Subcutaneous abdominal adipose tissue (tissue), 5 donors: ENCODE measurements around the gene DHRS1.

ENCODE experiments used
- H3K27ac ChIP-seq: one replicate; pipeline ENCODE4 v1.7.0; 2013; ENCODE audit warnings: low read depth, mild to moderate bottlenecking, inconsistent platforms, low read length, moderate library complexity
- H3K27me3 ChIP-seq, 5 donors: one replicate each; pipeline ENCODE4 v1.7.0; 2013; ENCODE audit warnings: low read length in 5 of 5, inconsistent platforms in 1 of 5; ENCODE audit not compliant: control insufficient read depth in 5 of 5, insufficient read depth in 4 of 5
- H3K36me3 ChIP-seq, 5 donors: one replicate each; pipeline ENCODE4 v1.7.0; 2013; ENCODE audit warnings: low read length in 5 of 5; ENCODE audit not compliant: control insufficient read depth in 5 of 5, insufficient read depth in 5 of 5
- H3K4me1 ChIP-seq, 5 donors: one replicate each; pipeline ENCODE4 v1.7.0; 2013; ENCODE audit warnings: low read length in 5 of 5, mild to moderate bottlenecking in 3 of 5, moderate library complexity in 1 of 5; ENCODE audit not compliant: control insufficient read depth in 5 of 5, insufficient read depth in 5 of 5
- H3K4me3 ChIP-seq, 5 donors: one replicate each; pipeline ENCODE4 v1.7.0; 2013; ENCODE audit warnings: low read length in 5 of 5, low read depth in 1 of 5
- H3K9ac ChIP-seq, 5 donors: one replicate each; pipeline ENCODE4 v1.7.0; 2013; ENCODE audit warnings: low read length in 5 of 5, mild to moderate bottlenecking in 4 of 5, moderate library complexity in 3 of 5
- H3K9me3 ChIP-seq, 5 donors: one replicate each; pipeline ENCODE4 v1.7.0; 2013; ENCODE audit warnings: low read length in 5 of 5; ENCODE audit not compliant: control insufficient read depth in 5 of 5
- donor health status: healthy.
- donor health status: healthy.
- donor health status: healthy.
- donor health status: healthy.
- donor health status: healthy.

DHRS1 gene

DNA sequence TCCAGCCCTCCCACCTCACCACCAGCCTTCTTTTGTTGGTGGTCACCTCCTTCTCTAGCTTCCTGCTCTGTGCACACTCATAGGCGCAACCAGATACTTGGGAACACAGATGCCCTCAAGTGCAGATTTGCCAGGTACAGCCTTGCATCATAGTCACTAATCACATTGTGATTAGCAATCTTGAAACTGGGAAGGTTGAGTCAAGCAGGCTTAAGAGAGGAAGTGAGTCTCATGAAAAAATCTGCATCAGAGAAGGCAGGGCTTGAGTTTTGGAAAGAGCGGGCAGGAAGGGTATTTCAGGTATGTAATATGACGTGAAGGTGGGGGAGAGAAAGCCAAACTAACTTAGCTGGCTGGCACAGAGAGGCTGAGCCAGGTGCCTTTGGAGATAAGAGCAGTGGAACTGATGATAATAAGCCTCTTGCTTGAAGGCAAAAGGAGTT lies 25.5 kb downstream of the DHRS1 start:
- H3K4me3 ChIP-seq, result no peak overlapping the region
- H3K36me3 ChIP-seq, result peaks cover 0 to 10% (median 7%) of the 10 kb centered on the region in 5 donors
- no peaks in the 10 kb centered on the region for H3K27me3 ChIP-seq
- peaks cover 4 to 71% (median 67%) of the 10 kb centered on the region in 5 donors for H3K4me1 ChIP-seq
- no peaks in the 10 kb centered on the region for H3K9me3 ChIP-seq
- no peak overlapping the region for H3K9ac ChIP-seq
- H3K27ac ChIP-seq, result peak overlapping the region; percentile 64

DNA sequence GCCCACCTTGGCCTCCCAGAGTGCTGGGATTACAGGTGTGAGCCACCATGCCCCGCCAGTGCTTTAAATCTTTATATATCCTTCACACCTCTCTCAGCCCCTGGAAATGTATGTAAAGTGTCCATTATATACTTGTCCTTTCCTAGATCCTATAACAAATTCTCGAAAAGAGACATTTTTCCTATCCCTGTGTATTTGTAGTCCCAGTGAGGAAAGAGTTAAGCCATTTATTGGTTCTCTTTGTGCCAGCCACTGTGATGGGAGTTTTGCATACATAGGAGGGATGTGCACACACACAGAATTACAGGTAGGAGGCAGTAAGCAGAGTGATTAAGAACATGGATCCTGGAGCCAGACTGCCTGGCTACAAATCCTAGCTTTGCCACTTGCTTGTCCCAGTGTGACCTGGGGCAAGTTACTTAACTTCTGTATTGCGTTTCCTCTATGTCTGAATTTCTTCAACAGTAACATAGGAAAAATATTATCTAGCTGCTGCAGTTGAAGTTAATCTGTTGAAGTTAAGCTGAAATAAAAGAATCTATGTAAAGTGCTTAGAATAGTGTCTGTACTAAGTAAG lies 26.1 kb downstream of the DHRS1 start:
- Histone ChIP-seq H3K9me3 (no peaks in the 10 kb centered on the region), H3K36me3 (peaks cover 0 to 16% (median 11%) of the 10 kb centered on the region in 5 donors), H3K4me1 (peaks cover 4 to 65% (median 61%) of the 10 kb centered on the region in 5 donors), H3K4me3 (no peak overlapping the region), H3K9ac (no peak overlapping the region), H3K27me3 (no peaks in the 10 kb centered on the region), H3K27ac (peak overlapping the region; percentile 64)

DNA sequence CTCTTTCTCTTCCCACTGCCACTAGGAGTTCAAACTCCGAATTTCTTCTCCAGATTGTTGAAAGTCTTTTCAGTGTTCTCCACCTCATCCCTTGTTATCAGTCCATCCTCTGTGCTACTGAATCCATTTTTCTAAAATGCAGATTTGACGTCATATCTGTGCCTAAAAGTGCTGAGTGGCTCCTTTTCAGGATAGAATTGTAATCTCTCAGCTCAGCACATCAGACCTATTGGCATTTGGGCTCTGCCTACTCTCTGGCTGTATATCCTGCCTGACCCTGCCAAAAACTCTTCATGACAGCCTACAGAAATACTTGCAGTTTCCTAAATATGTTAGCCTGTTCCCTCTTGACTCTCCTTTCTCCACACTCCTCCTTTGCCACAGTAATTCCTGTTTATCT lies 27.1 kb downstream of the DHRS1 start:
- H3K9me3 ChIP-seq, result no peaks in the 10 kb centered on the region
- H3K36me3 ChIP-seq, result peaks cover 0 to 26% (median 20%) of the 10 kb centered on the region in 5 donors
- no peaks in the 10 kb centered on the region for H3K27me3 ChIP-seq
- no peak overlapping the region for H3K9ac ChIP-seq
- no peak overlapping the region for H3K4me3 ChIP-seq
- H3K27ac ChIP-seq, result no peak overlapping the region
- peaks cover 4 to 54% (median 51%) of the 10 kb centered on the region in 5 donors for H3K4me1 ChIP-seq

DNA sequence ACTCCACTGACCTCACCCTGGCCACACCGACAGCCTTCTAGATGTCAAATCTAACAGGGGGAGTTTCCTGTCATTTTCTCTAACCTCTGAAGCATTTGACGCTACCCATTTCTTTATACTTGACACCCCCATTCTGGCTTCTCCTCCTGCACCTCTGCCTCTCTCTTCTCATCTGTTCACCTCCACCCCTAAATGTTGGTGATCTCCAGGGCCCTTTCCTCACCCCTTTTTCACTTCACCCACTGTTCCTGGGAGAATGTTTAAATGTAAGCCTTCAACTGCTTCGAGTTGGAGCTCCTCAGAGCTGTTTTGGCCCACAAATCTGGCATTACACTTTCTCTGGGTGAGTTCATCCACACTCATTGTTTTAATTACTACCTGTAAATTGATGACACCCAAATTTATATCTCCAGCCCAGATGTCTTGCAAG lies 27.7 kb downstream of the DHRS1 start:
- peak overlapping the region; percentile 91 to 94 (median 91) for H3K4me3 ChIP-seq
- no peaks in the 10 kb centered on the region for H3K27me3 ChIP-seq
- H3K36me3 ChIP-seq, result peaks cover 0 to 32% (median 26%) of the 10 kb centered on the region in 5 donors
- peaks cover 4 to 48% (median 44%) of the 10 kb centered on the region in 5 donors for H3K4me1 ChIP-seq
- peak overlapping the region; percentile 92 for H3K27ac ChIP-seq
- H3K9me3 ChIP-seq, result no peaks in the 10 kb centered on the region
- H3K9ac ChIP-seq, result peak overlapping the region; percentile 42 to 97 (median 95)

- H3K27me3 ChIP-seq, result no peaks in the 10 kb centered on the region
- H3K9me3 ChIP-seq, result no peaks in the 10 kb centered on the region
- peak within 1 kb of the TSS; percentile 91 to 94 (median 91) for H3K4me3 ChIP-seq
- H3K4me1 ChIP-seq, result peaks cover 4 to 47% (median 44%) of the 10 kb centered on the region in 5 donors
- peaks cover 0 to 38% (median 32%) of the 10 kb centered on the region in 5 donors for H3K36me3 ChIP-seq
- peak within 1 kb of the TSS; percentile 63 to 97 (median 95) for H3K9ac ChIP-seq
- H3K27ac ChIP-seq, result peak within 1 kb of the TSS; percentile 92
Observed at GRCh38 chr14:24271134-24271833, 28.3 kb downstream of the DHRS1 start, which contains the start of gene RABGGTA. TSS of gene RABGGTA (minus strand) at chr14:24271597. CDS start at chr14:24271115, 482 bp downstream.

GRCh38 chr14:24270537-24271133 lies 28.9 kb downstream of the DHRS1 start:
- Histone ChIP-seq H3K27ac (peak overlapping the region; percentile 92), H3K4me3 (peak overlapping the region; percentile 89 to 94 (median 91)), H3K4me1 (peaks cover 4 to 44% (median 42%) of the 10 kb centered on the region in 5 donors), H3K36me3 (peaks cover 0 to 44% (median 38%) of the 10 kb centered on the region in 5 donors), H3K9ac (peak overlapping the region; percentile 63 to 97 (median 95)), H3K27me3 (no peaks in the 10 kb centered on the region), H3K9me3 (no peaks in the 10 kb centered on the region)

DNA sequence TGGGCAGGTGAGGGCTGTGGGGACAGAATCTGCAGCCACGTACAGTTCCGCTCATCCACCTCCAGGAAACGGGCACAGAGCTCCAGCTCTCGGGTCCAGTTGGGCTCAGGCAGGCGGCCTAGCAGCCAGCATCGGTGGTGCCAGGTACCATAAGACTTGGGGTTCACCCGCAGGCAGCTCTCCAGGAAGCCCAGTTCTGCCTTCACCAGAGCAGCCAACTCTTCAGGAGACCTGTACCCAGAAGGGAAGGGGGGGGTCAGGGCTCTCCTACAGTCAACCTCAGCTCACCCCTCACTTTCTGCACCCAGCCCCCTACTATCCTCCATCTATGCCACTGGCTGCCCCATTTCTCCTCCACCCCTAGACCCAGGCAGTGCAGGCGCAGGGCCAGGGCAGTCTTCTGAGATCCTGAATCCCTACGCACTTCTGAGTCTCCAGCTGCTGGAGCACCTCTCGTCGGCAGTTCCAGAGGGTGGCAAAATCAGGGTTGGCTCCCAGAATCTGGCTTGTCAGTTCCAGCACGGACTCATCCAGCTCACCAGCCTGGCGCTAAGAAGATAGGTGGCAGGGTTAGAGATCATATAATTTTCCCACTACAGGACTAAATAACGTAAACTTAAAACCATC lies 29.6 kb downstream of the DHRS1 start:
- no peaks in the 10 kb centered on the region for H3K27me3 ChIP-seq
- H3K9ac ChIP-seq, result no peak overlapping the region
- H3K4me3 ChIP-seq, result no peak overlapping the region
- peaks cover 0 to 51% (median 44%) of the 10 kb centered on the region in 5 donors for H3K36me3 ChIP-seq
- no peak overlapping the region for H3K27ac ChIP-seq
- no peaks in the 10 kb centered on the region for H3K9me3 ChIP-seq
- peaks cover 4 to 42% (median 37%) of the 10 kb centered on the region in 5 donors for H3K4me1 ChIP-seq

DNA sequence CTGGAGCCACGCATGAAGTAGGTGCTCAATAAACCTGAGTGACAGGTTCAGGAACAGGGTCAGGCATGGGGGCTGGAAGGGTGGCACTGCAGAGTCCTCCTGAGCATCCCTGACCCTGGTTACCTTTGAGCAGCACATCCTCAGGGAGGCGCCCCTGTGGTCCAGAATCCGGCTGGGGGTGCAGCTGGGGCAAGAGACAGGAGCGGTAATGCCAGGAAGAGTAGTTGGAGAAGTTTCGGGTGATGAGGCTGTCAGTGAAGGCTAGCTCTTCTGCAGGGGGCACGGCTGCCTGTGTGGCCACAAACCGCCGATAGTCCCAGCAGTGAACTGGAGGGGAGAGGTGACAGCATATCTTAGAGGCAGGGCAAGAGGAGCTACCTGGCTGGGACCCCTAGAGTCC lies 30.2 kb downstream of the DHRS1 start:
- Histone ChIP-seq H3K27me3 (no peaks in the 10 kb centered on the region), H3K9ac (no peak overlapping the region), H3K9me3 (no peaks in the 10 kb centered on the region), H3K4me1 (peaks cover 4 to 41% (median 35%) of the 10 kb centered on the region in 5 donors), H3K27ac (no peak overlapping the region), H3K4me3 (no peak overlapping the region), H3K36me3 (peaks cover 0 to 52% (median 47%) of the 10 kb centered on the region in 5 donors)

DNA sequence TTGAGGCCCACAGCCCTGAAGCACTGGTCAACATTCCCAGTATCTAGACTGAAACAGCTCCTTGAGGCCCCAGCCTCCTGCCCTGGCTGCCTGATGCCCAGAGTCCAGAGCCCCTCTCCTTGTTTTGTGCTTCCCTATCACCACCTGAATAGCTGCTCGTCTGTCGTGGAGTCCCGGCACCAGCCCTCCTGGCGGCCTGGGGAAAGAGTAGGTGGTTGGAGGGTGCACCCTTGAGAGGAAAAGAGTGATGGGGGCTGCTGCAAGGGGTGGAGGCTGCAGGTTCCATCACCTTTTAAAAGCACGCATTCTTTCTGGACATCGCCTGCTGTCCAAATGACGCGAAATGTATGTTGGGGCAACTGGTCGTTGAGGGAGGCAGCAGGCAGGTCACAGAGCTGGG lies 31.4 kb downstream of the DHRS1 start:
- Histone ChIP-seq H3K36me3 (peaks cover 0 to 52% (median 47%) of the 10 kb centered on the region in 5 donors), H3K9me3 (no peaks in the 10 kb centered on the region), H3K4me1 (peaks cover 4 to 30% (median 23%) of the 10 kb centered on the region in 5 donors), H3K9ac (no peak overlapping the region), H3K27me3 (no peaks in the 10 kb centered on the region), H3K27ac (no peak overlapping the region), H3K4me3 (no peak overlapping the region)
